ENCODE results near the gene CEP104. TPM values are rescaled to one million over a fixed set of nuclear protein-coding genes. Genes with fewer than 3 reads are reported as not detected.

The CEP104 gene
- total and polyA plus RNA-seq, 10 of the 15 experiments (the other 5 are each of a cell fraction or from before 2014, with no cell fraction given): 7.2 to 34.8 (median 19.3) TPM

DNA sequence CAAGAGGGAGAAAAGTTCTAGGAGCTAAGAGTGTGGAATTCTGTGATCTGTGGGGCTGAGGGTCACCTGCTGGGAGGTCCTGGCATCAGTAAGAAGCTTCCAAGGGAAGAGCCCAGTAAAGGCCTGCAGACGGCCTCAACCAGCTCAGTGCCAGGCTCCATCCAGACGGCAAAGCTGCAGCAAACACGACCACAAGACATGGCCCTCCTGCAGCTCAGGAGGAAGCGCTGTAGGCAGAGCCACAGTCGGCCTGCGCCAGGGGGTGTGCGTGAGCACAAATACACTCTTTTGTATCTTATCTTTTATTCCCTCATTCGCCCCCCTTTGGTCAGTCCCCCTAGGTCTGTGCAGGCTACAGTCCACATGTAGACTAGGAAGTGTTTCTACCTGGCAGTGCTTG, 29.7 kb upstream of the CEP104 start:
- CTCF ChIA-PET: no interaction called here

DNA sequence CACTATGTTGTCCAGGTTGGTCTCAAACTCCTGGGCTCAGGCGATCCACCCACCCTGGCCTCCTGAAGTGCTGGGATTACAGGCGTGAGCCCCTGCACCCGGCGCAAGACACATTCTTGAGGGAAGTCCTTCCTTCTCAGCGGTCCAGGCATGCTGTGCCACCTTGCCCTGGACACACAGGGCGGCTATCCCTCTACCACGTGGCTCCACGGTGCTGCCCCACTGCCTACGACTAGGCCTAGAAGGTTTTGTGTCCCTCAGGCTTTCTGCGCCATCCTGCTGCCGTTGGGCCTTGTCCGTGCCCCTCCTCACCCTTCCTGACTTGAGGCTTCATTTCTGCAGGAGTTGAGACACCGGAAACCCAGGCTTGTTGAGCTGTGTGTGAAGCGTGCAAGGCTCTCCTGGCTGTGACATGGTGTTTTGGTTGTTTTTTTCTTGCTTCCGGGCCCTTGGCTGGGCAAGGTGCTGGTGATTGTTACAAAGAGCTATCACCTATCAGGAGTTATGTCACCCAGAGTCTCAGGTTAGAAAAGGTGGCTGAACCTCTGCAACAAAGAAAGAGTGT, 29.2 kb upstream of the CEP104 start:
- ChIA-PET RAD21 (ENCODE audit: unreplicated experiment) (no interaction called here), POLR2A (interaction anchor here (1.0 kb wide), 1 partner anchor 24 kb away, joined by 3 read pairs; no protein-coding TSS in a partner anchor), SMC1A (ENCODE audit: uncharacterized antibody, unreplicated experiment) (no interaction called here), CTCF (no interaction called here)
- Histone ChIP-seq H3K9me3 (replicated peaks; ENCODE audit: control insufficient read depth, insufficient read depth, low read length) (no peaks in the 10 kb centered on the region), H3K27ac (ENCODE audit: control insufficient read depth, insufficient read depth) (no peak overlapping the region), H3K9ac (ENCODE audit: control insufficient read depth, insufficient read depth, low read length) (no peak overlapping the region), H3K27me3 (replicated peaks in 1 of 2; ENCODE audit: control insufficient read depth in 2 of 2, insufficient read depth in 2 of 2, low read length in 1 of 2) (no peaks in the 10 kb centered on the region), H3K36me3 (ENCODE audit: control insufficient read depth in 2 of 2, insufficient read depth in 2 of 2, low read length in 1 of 2) (peaks cover 11 to 19% of the 10 kb centered on the region in 2 experiments), H3K4me2 (ENCODE audit: control insufficient read depth, insufficient read depth) (no peak overlapping the region), H3K79me2 (ENCODE audit: control insufficient read depth, insufficient read depth, low read length) (no peaks in the 10 kb centered on the region), H4K20me1 (ENCODE audit: control insufficient read depth, insufficient read depth) (no peaks in the 10 kb centered on the region), H3K4me3 (no peak overlapping the region), H3K4me1 (ENCODE audit: control insufficient read depth, insufficient read depth, low read length) (peaks cover 7% of the 10 kb centered on the region), H2AFZ (ENCODE audit: control insufficient read depth, low read depth, low read length) (no peak overlapping the region)
- DNase-seq (ENCODE audit: low read depth, low spot score) (no peak), ATAC-seq (no peak), FAIRE-seq (no peak)
- in situ Hi-C loops (cut with MboI): no loop called here
- WGBS (ENCODE audit: insufficient coverage, insufficient replicate concordance, low lambda C conversion rate, missing lambda C conversion rate): 97% methylated on average over 15 of the region's 15 CpGs
- BruUV-seq (replicated peaks): no TSS peak
- intact Hi-C loops (cut with micrococcal nuclease; ENCODE audit: unreplicated experiment): no loop called here
- no peak for TF ChIP-seq RUNX3 (IDR thresholded peaks at IDR 0.05; ENCODE audit: low read length)
- no peak for TF ChIP-seq MXI1 (IDR thresholded peaks at IDR 0.05; ENCODE audit: low read depth, low read length)
- TF ChIP-seq, protein P1, sequence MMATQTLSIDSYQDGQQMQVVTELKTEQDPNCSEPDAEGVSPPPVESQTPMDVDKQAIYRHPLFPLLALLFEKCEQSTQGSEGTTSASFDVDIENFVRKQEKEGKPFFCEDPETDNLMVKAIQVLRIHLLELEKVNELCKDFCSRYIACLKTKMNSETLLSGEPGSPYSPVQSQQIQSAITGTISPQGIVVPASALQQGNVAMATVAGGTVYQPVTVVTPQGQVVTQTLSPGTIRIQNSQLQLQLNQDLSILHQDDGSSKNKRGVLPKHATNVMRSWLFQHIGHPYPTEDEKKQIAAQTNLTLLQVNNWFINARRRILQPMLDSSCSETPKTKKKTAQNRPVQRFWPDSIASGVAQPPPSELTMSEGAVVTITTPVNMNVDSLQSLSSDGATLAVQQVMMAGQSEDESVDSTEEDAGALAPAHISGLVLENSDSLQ (IDR thresholded peaks at IDR 0.05): no peak
- TF ChIP-seq SMAD5 (IDR thresholded peaks at IDR 0.05; ENCODE audit: low read depth): no peak
- no peak for TF ChIP-seq JUND (IDR thresholded peaks at IDR 0.05; ENCODE audit: low read depth, low read length)
- TF ChIP-seq, protein P2, sequence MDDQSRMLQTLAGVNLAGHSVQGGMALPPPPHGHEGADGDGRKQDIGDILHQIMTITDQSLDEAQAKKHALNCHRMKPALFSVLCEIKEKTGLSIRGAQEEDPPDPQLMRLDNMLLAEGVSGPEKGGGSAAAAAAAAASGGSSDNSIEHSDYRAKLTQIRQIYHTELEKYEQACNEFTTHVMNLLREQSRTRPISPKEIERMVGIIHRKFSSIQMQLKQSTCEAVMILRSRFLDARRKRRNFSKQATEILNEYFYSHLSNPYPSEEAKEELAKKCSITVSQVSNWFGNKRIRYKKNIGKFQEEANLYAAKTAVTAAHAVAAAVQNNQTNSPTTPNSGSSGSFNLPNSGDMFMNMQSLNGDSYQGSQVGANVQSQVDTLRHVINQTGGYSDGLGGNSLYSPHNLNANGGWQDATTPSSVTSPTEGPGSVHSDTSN (IDR thresholded peaks at IDR 0.05; ENCODE audit: insufficient replicate concordance, low read depth, low read length): no peak
- no peak for TF ChIP-seq ZSCAN29 (IDR thresholded peaks at IDR 0.05)
- no peak for TF ChIP-seq POLR2AphosphoS5 (IDR thresholded peaks at IDR 0.05; ENCODE audit: low read length)
- no peak for TF ChIP-seq FOXK2 (IDR thresholded peaks at IDR 0.05)
- TF ChIP-seq, protein P3, sequence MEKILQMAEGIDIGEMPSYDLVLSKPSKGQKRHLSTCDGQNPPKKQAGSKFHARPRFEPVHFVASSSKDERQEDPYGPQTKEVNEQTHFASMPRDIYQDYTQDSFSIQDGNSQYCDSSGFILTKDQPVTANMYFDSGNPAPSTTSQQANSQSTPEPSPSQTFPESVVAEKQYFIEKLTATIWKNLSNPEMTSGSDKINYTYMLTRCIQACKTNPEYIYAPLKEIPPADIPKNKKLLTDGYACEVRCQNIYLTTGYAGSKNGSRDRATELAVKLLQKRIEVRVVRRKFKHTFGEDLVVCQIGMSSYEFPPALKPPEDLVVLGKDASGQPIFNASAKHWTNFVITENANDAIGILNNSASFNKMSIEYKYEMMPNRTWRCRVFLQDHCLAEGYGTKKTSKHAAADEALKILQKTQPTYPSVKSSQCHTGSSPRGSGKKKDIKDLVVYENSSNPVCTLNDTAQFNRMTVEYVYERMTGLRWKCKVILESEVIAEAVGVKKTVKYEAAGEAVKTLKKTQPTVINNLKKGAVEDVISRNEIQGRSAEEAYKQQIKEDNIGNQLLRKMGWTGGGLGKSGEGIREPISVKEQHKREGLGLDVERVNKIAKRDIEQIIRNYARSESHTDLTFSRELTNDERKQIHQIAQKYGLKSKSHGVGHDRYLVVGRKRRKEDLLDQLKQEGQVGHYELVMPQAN (conservative IDR thresholded peaks at IDR 0.05): no peak

More for the DNA sequence above, 29.7 kb upstream of the CEP104 start:
- no TSS peak for BruUV-seq (replicated peaks)
- no peak overlapping the region for H3K4me3 ChIP-seq
- H3K4me1 ChIP-seq (ENCODE audit: control insufficient read depth, insufficient read depth, low read length): peaks cover 10% of the 10 kb centered on the region
- ChIA-PET RAD21 (ENCODE audit: unreplicated experiment) (no interaction called here), SMC1A (ENCODE audit: uncharacterized antibody, unreplicated experiment) (no interaction called here), POLR2A (interaction anchor here (1.0 kb wide), 1 partner anchor 24 kb away, joined by 3 read pairs; no protein-coding TSS in a partner anchor)
- TF ChIP-seq ESRRA (IDR thresholded peaks at IDR 0.05; ENCODE audit: low read length): no peak
- no peak for TF ChIP-seq CBX3 (IDR thresholded peaks at IDR 0.05; ENCODE audit: borderline replicate concordance, low read depth)
- TF ChIP-seq SUPT20H (IDR thresholded peaks at IDR 0.05; ENCODE audit: borderline replicate concordance, control insufficient read depth, low read depth, low read length): no peak
- TF ChIP-seq NRF1 (conservative IDR thresholded peaks at IDR 0.05; ENCODE audit: low read depth, low read length): no peak
- no peak for TF ChIP-seq RFX5 (IDR thresholded peaks at IDR 0.05; ENCODE audit: low read depth, low read length)
- TF ChIP-seq MTA3 (IDR thresholded peaks at IDR 0.05; ENCODE audit: borderline replicate concordance, low read length): no peak
- TF ChIP-seq, protein P4, sequence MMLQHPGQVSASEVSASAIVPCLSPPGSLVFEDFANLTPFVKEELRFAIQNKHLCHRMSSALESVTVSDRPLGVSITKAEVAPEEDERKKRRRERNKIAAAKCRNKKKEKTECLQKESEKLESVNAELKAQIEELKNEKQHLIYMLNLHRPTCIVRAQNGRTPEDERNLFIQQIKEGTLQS (IDR thresholded peaks at IDR 0.05; ENCODE audit: borderline replicate concordance, extremely low read depth, low read depth, low read length): no peak
- no peak for TF ChIP-seq IRF4 (IDR thresholded peaks at IDR 0.05; ENCODE audit: low read depth, low read length)
- peaks cover 11 to 22% of the 10 kb centered on the region in 2 experiments for H3K36me3 ChIP-seq (ENCODE audit: control insufficient read depth in 2 of 2, insufficient read depth in 2 of 2, low read length in 1 of 2)
- H2AFZ ChIP-seq (ENCODE audit: control insufficient read depth, low read depth, low read length): no peak overlapping the region
- 93% methylated on average over 8 of the region's 8 CpGs for WGBS (ENCODE audit: insufficient coverage, insufficient replicate concordance, low lambda C conversion rate, missing lambda C conversion rate)
- no peaks in the 10 kb centered on the region for H3K27me3 ChIP-seq (replicated peaks in 1 of 2; ENCODE audit: control insufficient read depth in 2 of 2, insufficient read depth in 2 of 2, low read length in 1 of 2)
- no peak overlapping the region for H3K9ac ChIP-seq (ENCODE audit: control insufficient read depth, insufficient read depth, low read length)
- intact Hi-C loops (cut with micrococcal nuclease; ENCODE audit: unreplicated experiment) (no loop called here), in situ Hi-C loops (cut with MboI) (no loop called here)
- ATAC-seq: no peak
- H3K4me2 ChIP-seq (ENCODE audit: control insufficient read depth, insufficient read depth): no peak overlapping the region
- H3K9me3 ChIP-seq (replicated peaks; ENCODE audit: control insufficient read depth, insufficient read depth, low read length): no peaks in the 10 kb centered on the region
- no peaks in the 10 kb centered on the region for H4K20me1 ChIP-seq (ENCODE audit: control insufficient read depth, insufficient read depth)
- no peak overlapping the region for H3K27ac ChIP-seq (ENCODE audit: control insufficient read depth, insufficient read depth)
- no peak for DNase-seq (ENCODE audit: low read depth, low spot score)
- no peaks in the 10 kb centered on the region for H3K79me2 ChIP-seq (ENCODE audit: control insufficient read depth, insufficient read depth, low read length)
- no peak for FAIRE-seq
